Ovary (tissue), 3 donors: ENCODE measurements around the gene NDUFS7.

ENCODE experiments used
- CTCF ChIP-seq, 3 donors: fragments of 450-650 bp in 2 of 3; fragments of 200-600 bp in 1 of 3; IDR thresholded peaks; one replicate each; pipeline versions ENCODE4 v1.5.1 to v1.8.0; 2016 to 2022; ENCODE audit warnings: antibody characterized with exemption in 3 of 3, mild to moderate bottlenecking in 1 of 3
- POLR2A ChIP-seq: fragments of 450-650 bp; IDR thresholded peaks from one replicate; pipeline ENCODE4 v1.6.1; 2017; ENCODE audit warnings: antibody characterized with exemption, mild to moderate bottlenecking, moderate library complexity
- donor health status: DM: no; HTN: no; CAD: no.

DNA sequence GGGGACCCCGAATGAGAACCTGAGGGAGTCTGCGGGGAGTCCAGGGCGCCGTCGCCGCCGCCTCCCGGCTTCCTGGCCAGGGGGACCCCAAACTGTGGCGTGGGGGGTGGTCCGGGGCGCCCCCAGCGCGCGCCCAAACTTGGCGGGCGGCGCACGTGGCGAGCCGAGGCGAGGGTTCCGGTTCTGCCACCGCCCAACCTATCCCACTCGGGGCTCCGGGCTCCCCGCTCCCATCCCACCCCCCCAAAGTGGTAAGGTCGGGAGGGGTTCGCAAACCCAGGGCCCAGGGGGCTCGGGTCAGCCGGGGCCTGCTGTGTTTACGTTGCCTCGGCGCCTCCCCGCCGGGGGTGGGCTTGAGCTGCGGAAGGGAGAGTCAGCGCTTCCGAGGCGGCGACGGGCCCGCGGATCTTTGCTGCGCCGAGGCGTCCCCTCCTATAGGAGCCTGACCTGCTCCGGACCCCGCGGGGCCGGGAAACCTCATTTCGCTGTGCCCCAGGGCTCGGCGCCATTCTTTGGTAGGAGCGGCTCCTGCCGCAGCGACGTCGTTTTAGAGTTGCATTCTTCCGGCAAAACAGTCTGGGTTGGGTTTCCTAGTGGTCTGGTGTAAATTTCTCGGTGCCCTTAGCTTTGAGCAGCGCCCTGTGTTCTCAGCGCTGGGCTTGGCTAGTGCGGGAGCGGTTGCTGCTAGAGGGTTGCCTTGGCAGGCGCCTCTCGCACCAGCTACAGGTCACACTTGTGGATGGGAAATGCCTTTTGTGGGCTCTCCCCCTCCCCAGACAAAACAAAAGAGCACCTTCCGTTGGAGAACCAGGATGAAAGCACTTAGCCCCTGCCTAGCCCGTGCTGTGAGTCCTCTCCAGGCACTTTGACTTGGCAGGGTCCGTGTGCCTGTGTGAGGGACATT lies 24.8 kb downstream of the NDUFS7 start:
- TF ChIP-seq CTCF (IDR thresholded peaks at IDR 0.05): no peak
- no peak for TF ChIP-seq POLR2A
